Keratinocyte (primary cell): ENCODE results near the gene ZNF710. TPM values are rescaled to one million over a fixed set of nuclear protein-coding genes. Genes with fewer than 3 reads are reported as not detected.

Source experiments
- DNase-seq: peaks from one replicate; pipeline ENCODE4 v3.0.0-alpha.2; 2011; ENCODE audit warnings: low read depth, missing footprints, low spot score
- FAIRE-seq: peaks from 2 replicates; lab custom pipeline; 2011; peaks lifted over from hg19 to GRCh38; lab: Jason Lieb, UNC
- H2AFZ ChIP-seq: 2 replicates; pipeline ENCODE4 v1.6.0; 2012; ENCODE audit warnings: low read length, control low read depth, inconsistent platforms; ENCODE audit not compliant: control insufficient read depth
- H3K27ac ChIP-seq: 2 replicates; pipeline ENCODE4 v1.5.1; 2011; ENCODE audit warnings: low read length; ENCODE audit not compliant: control insufficient read depth, insufficient read depth
- H3K27me3 ChIP-seq: 3 replicates; pipeline ENCODE4 v1.6.0; 2011; ENCODE audit warnings: low read length; ENCODE audit not compliant: control insufficient read depth, insufficient read depth; ENCODE audit errors: extremely low read depth
- H3K36me3 ChIP-seq, 2 experiments: 2 replicates in 1 of 2; 3 replicates in 1 of 2; pipeline ENCODE4 v1.5.1; 2011; ENCODE audit warnings: low read length in 2 of 2, mild to moderate bottlenecking in 1 of 2; ENCODE audit not compliant: control insufficient read depth in 2 of 2, insufficient read depth in 2 of 2; ENCODE audit errors: extremely low read depth in 1 of 2
- H3K4me1 ChIP-seq: 3 replicates; pipeline ENCODE4 v1.5.1; 2011; ENCODE audit warnings: low read length; ENCODE audit not compliant: control insufficient read depth, insufficient read depth; ENCODE audit errors: extremely low read depth
- H3K4me2 ChIP-seq: 3 replicates; pipeline ENCODE4 v1.6.0; 2011; ENCODE audit warnings: low read depth, low read length; ENCODE audit not compliant: control insufficient read depth, insufficient read depth; ENCODE audit errors: extremely low read depth
- H3K4me3 ChIP-seq, 3 experiments: fragments of 200-600 bp in 1 of 3; sonication (generic) in 1 of 3; 2 replicates in 2 of 3; 3 replicates in 1 of 3; pipeline ENCODE4 v1.5.1; 2011 to 2016; ENCODE audit warnings: low read length in 3 of 3, mild to moderate bottlenecking in 3 of 3, control low read depth in 2 of 3, inconsistent platforms in 1 of 3, low read depth in 1 of 3, mixed read lengths in 1 of 3, mixed run types in 1 of 3, moderate library complexity in 1 of 3; ENCODE audit not compliant: control insufficient read depth in 2 of 3, insufficient read depth in 2 of 3; ENCODE audit errors: extremely low read depth in 1 of 3
- H3K79me2 ChIP-seq: 2 replicates; pipeline ENCODE4 v1.6.0; 2012; ENCODE audit warnings: low read length; ENCODE audit not compliant: control insufficient read depth, insufficient read depth
- H3K9ac ChIP-seq: 3 replicates; pipeline ENCODE4 v1.6.0; 2011; ENCODE audit warnings: low read length; ENCODE audit not compliant: control insufficient read depth, insufficient read depth; ENCODE audit errors: extremely low read depth
- H3K9me1 ChIP-seq: 3 replicates; pipeline ENCODE4 v1.6.0; 2011; ENCODE audit warnings: low read length; ENCODE audit not compliant: control insufficient read depth, insufficient read depth; ENCODE audit errors: extremely low read depth
- H3K9me3 ChIP-seq: 2 replicates; pipeline ENCODE4 v1.5.1; 2012; ENCODE audit warnings: low read depth, low read length; ENCODE audit not compliant: control insufficient read depth
- H4K20me1 ChIP-seq: 3 replicates; pipeline ENCODE4 v1.6.0; 2011; ENCODE audit warnings: low read length; ENCODE audit not compliant: control insufficient read depth, insufficient read depth; ENCODE audit errors: extremely low read depth
- EZH2 ChIP-seq: IDR thresholded peaks from one replicate; pipeline ENCODE4 v1.6.1; 2012; ENCODE audit warnings: inconsistent platforms, mild to moderate bottlenecking, low read length, moderate library complexity
- dilution Hi-C: fragments of 300-500 bp; cut with MboI; formaldehyde crosslinking; loops from one replicate; pipeline ENCODE4 v1.7.0; 2020; ENCODE audit warnings: low sequenced_read_pairs; ENCODE audit not compliant: extremely low pct_ligation_motif_present
- polyA plus RNA-seq, 5 experiments: library from polyadenylated mRNA; depleted of rRNA in 3 of 5; stranded (reverse) in 3 of 5; stranded (forward) in 1 of 5; unstranded in 1 of 5; fragments of >200 nt; gene quantifications; 1 replicate in 1 of 5; 2 replicates in 3 of 5; 3 replicates in 1 of 5; pipeline versions ENCODE4 v1.2.1 to v1.2.3, GENCODE V29; 2011 to 2012; ENCODE audit warnings: missing spikeins in 2 of 5, low read depth in 1 of 5, low replicate concordance in 1 of 5
- TF ChIP-seq, protein P1 (sequence below), 3 experiments: IDR thresholded peaks in 1 of 3; conservative IDR thresholded peaks in 1 of 3; optimal IDR thresholded peaks in 1 of 3; 2 replicates in 2 of 3; 3 replicates in 1 of 3; pipeline versions ENCODE3 to v1.5.1; 2011; ENCODE audit warnings: low read length in 3 of 3, mild to moderate bottlenecking in 3 of 3, moderate library complexity in 2 of 3, control low read depth in 1 of 3, inconsistent platforms in 1 of 3; ENCODE audit not compliant: insufficient read depth in 2 of 3; ENCODE audit errors: extremely low read depth in 1 of 3

The ZNF710 gene
- polyA plus RNA-seq, 1 donor (not counting 4 experiments of a cell fraction or from before 2014, with no cell fraction given) = 4.5 TPM

GRCh38 chr15:90038632-90039095 lies 37.5 kb downstream of the ZNF710 start:
- dilution Hi-C loops = no loop called here
- Histone ChIP-seq H3K9me1 (peaks cover 4% of the 10 kb centered on the region), H3K9me3 (no peaks in the 10 kb centered on the region), H3K4me3 (no peak overlapping the region), H2AFZ (no peak overlapping the region), H3K4me2 (no peak overlapping the region), H3K27me3 (no peaks in the 10 kb centered on the region), H3K36me3 (peaks cover 4 to 6% of the 10 kb centered on the region in 2 experiments), H3K4me1 (peaks cover 38% of the 10 kb centered on the region), H3K27ac (peak overlapping the region; percentile 10), H3K79me2 (peaks cover 19% of the 10 kb centered on the region), H3K9ac (no peak overlapping the region), H4K20me1 (no peaks in the 10 kb centered on the region)
- FAIRE-seq = no peak
- TF ChIP-seq EZH2 = no peak
- no peak for DNase-seq

DNA sequence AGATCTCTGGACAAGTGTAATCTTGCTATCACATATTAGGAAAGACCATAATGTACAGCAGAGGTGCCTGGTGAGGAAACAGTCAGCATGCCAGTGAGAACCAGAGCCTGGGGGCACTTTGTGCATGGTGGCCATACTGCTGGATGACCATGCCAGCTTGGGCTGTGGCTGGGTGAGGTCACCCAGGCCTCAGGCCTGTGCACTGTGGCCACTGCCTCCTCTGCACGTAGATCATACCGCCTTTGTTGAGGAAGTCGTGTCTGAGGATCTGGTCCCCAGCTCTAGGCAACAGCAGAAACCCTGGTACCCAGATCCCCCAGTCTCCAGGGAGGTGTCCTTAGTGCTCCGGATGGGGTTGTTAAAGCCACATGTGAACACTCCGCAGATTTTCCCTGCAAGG lies 38.9 kb downstream of the ZNF710 start:
- dilution Hi-C loops = no loop called here
- no peaks in the 10 kb centered on the region for H3K27me3 ChIP-seq
- H3K27ac ChIP-seq = no peak overlapping the region
- H3K4me1 ChIP-seq = peaks cover 26% of the 10 kb centered on the region
- FAIRE-seq (no peak), DNase-seq (no peak)
- H3K79me2 ChIP-seq = peaks cover 19% of the 10 kb centered on the region
- no peak overlapping the region for H3K4me2 ChIP-seq
- H3K9me1 ChIP-seq = peaks cover 4% of the 10 kb centered on the region
- TF ChIP-seq, protein P1, sequence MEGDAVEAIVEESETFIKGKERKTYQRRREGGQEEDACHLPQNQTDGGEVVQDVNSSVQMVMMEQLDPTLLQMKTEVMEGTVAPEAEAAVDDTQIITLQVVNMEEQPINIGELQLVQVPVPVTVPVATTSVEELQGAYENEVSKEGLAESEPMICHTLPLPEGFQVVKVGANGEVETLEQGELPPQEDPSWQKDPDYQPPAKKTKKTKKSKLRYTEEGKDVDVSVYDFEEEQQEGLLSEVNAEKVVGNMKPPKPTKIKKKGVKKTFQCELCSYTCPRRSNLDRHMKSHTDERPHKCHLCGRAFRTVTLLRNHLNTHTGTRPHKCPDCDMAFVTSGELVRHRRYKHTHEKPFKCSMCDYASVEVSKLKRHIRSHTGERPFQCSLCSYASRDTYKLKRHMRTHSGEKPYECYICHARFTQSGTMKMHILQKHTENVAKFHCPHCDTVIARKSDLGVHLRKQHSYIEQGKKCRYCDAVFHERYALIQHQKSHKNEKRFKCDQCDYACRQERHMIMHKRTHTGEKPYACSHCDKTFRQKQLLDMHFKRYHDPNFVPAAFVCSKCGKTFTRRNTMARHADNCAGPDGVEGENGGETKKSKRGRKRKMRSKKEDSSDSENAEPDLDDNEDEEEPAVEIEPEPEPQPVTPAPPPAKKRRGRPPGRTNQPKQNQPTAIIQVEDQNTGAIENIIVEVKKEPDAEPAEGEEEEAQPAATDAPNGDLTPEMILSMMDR (optimal IDR thresholded peaks at IDR 0.05 in 1 of 3, IDR thresholded peaks at IDR 0.05 in 1 of 3, conservative IDR thresholded peaks at IDR 0.05 in 1 of 3; ENCODE audit: extremely low read depth in 1 of 3, insufficient read depth in 2 of 3, low read length in 3 of 3) = no peak
- TF ChIP-seq EZH2 = no peak
- H4K20me1 ChIP-seq = no peaks in the 10 kb centered on the region
- H2AFZ ChIP-seq = no peak overlapping the region
- no peaks in the 10 kb centered on the region for H3K9me3 ChIP-seq
- H3K36me3 ChIP-seq = peaks cover 4 to 6% of the 10 kb centered on the region in 2 experiments
- H3K4me3 ChIP-seq = no peak overlapping the region
- no peak overlapping the region for H3K9ac ChIP-seq

- H3K79me2 ChIP-seq = peaks cover 21% of the 10 kb centered on the region
- peak overlapping the region; percentile 9 for H3K4me2 ChIP-seq
- no peak overlapping the region for H3K4me3 ChIP-seq
- H3K27me3 ChIP-seq = no peaks in the 10 kb centered on the region
- DNase-seq (no peak), FAIRE-seq (no peak)
- peaks cover 4% of the 10 kb centered on the region for H3K9me1 ChIP-seq
- dilution Hi-C loops = no loop called here
- no peak overlapping the region for H2AFZ ChIP-seq
- H3K4me1 ChIP-seq = peaks cover 20% of the 10 kb centered on the region
- no peaks in the 10 kb centered on the region for H3K9me3 ChIP-seq
- peaks cover 6% of the 10 kb centered on the region in 2 experiments for H3K36me3 ChIP-seq
- no peak for TF ChIP-seq EZH2
- TF ChIP-seq, protein P1 (optimal IDR thresholded peaks at IDR 0.05 in 1 of 3, IDR thresholded peaks at IDR 0.05 in 1 of 3, conservative IDR thresholded peaks at IDR 0.05 in 1 of 3; ENCODE audit: extremely low read depth in 1 of 3, insufficient read depth in 2 of 3, low read length in 3 of 3) = no peak
- H3K9ac ChIP-seq = no peak overlapping the region
- H3K27ac ChIP-seq = no peak overlapping the region
- H4K20me1 ChIP-seq = no peaks in the 10 kb centered on the region
Measured at GRCh38 chr15:90040618-90041017, 39.5 kb downstream of the ZNF710 start.
